Adrenal gland (tissue), 12 donors: Measurements from ENCODE around the gene NRDC. TPM values are rescaled to one million over a fixed set of nuclear protein-coding genes. Genes with fewer than 3 reads are reported as not detected.

ENCODE experiments used
- DNase-seq, 7 donors: peaks; one replicate each; pipeline ENCODE4 v3.0.0-alpha.2; 2019 to 2020
- H3K27ac ChIP-seq, 5 donors: fragments of 200-600 bp; sonication (generic) in 4 of 5; 1 replicate in 3 of 5; 2 replicates in 2 of 5; pipeline versions ENCODE4 v1.5.1 to v1.8.0; 2016 to 2020; ENCODE audit warnings: mild to moderate bottlenecking in 1 of 5
- H3K27me3 ChIP-seq: fragments of 200-600 bp; 2 replicates; pipeline ENCODE4 v1.8.0; 2021
- H3K36me3 ChIP-seq, 2 donors: fragments of 200-600 bp; replicated peaks in 1 of 2; 1 replicate in 1 of 2; 2 replicates in 1 of 2; pipeline versions ENCODE4 v1.5.1 to v1.8.0; 2018 to 2022
- H3K4me1 ChIP-seq, 2 donors: fragments of 200-600 bp; replicated peaks in 1 of 2; 1 replicate in 1 of 2; 2 replicates in 1 of 2; pipeline versions ENCODE4 v1.5.1 to v1.8.0; 2018 to 2021
- H3K4me3 ChIP-seq, 4 donors: fragments of 200-600 bp; sonication (generic) in 3 of 4; one replicate each; pipeline ENCODE4 v1.5.1; 2016 to 2018
- H3K9me3 ChIP-seq, 3 donors: fragments of 200-600 bp; sonication (generic) in 1 of 3; replicated peaks in 1 of 3; 1 replicate in 2 of 3; 2 replicates in 1 of 3; pipeline versions ENCODE4 v1.5.1 to v1.8.0; 2016 to 2021
- CTCF ChIP-seq, 6 experiments: fragments of 450-650 bp in 4 of 6; fragments of 200-600 bp in 2 of 6; sonication (generic) in 1 of 6; IDR thresholded peaks; 1 replicate in 5 of 6; 2 replicates in 1 of 6; pipeline versions ENCODE4 v1.5.1 to v1.8.0; 2016 to 2021; ENCODE audit warnings: antibody characterized with exemption in 6 of 6, mild to moderate bottlenecking in 2 of 6, moderate library complexity in 1 of 6
- POLR2A ChIP-seq, 2 donors: fragments of 450-650 bp; IDR thresholded peaks; one replicate each; pipeline ENCODE4 v1.6.1; 2017; ENCODE audit warnings: antibody characterized with exemption in 2 of 2, mild to moderate bottlenecking in 2 of 2, moderate library complexity in 1 of 2
- WGBS, 4 donors: extraction: QIAGEN DNeasy Blood & Tissue Kit in 2 of 4; methylation state at CpG; one replicate each; pipeline versions ENCODE4 v1.1.5 to v1.1.7; 2013 to 2017; 5-methylcytosine and 5-hydroxymethylcytosine counted together
- intact Hi-C, 2 donors: fragments of 100-400 bp; cut with DNase I; formaldehyde crosslinking; loops; one replicate each; pipeline versions ENCODE4 v1.14.1 to v1.15.0; 2022 to 2023
- polyA plus RNA-seq, 3 donors: library from polyadenylated mRNA; stranded (reverse); fragments of 200-250 nt in 2 of 3; fragments of 350-450 nt in 1 of 3; fragmentation: Illumina TruSeq in 1 of 3; extraction: RNeasy Lipid Tissue Mini Kit (QIAGEN cat#74804) in 1 of 3; gene quantifications; one replicate each; pipeline ENCODE4 v1.2.3, GENCODE V29; 2013 to 2014
- total RNA-seq, 9 donors: library from RNA; depleted of rRNA in 4 of 9; stranded (reverse); fragments of >200 nt in 4 of 9; fragments of 120-200 nt in 1 of 9; fragmentation: NEBNext Ultra II Directional in 1 of 9; extraction: Animal tissue kit (Norgen Biotek cat#: 25700) in 1 of 9; gene quantifications; one replicate each; pipeline versions ENCODE4 v1.1.0 to v1.2.4, GENCODE V29; 2013 to 2023
- donor health status: healthy with polysubstance abuse.
- donor health status: Bipolar disorder and iron deficiency.
- donor health status: DM: yes; HTN: yes; CAD: no.
- donor health status: DM: no; HTN: no; CAD: no.
- donor health status: DM: no; HTN: no; CAD: no.
- donor health status: DM: yes; HTN: yes; CAD: no.

The NRDC gene
- total and polyA plus RNA-seq, 12 donors: 49.5 to 373 (median 119) TPM

DNA sequence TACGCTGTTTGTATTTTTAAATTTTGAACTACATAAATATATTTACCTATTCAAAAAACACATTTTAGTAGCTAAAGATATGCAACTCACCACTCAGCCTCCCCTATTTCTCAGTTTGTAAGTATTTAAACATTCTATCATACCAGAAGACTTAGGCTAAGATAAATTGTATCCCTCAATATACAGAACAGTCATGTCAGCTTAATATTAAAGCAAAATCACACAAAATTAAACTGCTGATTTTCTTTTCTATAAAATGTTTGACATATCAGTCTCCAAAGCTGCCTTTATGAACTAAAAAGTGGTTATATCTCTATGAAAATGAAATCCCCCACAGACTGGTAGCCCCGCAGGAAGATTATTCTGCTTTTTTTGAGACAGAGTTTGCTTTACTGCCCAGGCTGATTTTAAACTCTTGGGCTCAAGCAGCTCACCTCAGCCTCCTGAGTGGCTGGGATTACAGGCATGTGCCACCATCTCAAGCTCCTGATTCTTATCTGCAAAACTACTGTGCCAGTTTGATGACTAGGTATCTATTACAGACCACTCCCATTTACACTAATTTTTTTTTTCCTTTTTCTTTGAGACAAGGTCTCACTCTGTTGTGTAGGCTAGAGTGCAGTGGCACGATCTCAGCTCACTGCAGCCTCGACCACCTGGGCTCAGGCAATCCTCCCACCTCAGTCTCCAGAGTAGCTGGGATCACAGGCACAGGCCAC, 37.6 kb downstream of the NRDC start:
- no peak for DNase-seq
- H3K27ac ChIP-seq: no peak overlapping the region
- TF ChIP-seq CTCF (IDR thresholded peaks at IDR 0.05) (no peak), POLR2A (IDR thresholded peaks at IDR 0.05) (no peak)
- H3K4me3 ChIP-seq: no peak overlapping the region
- H3K36me3 ChIP-seq: peaks cover 0 to 6% of the 10 kb centered on the region in 2 donors
- intact Hi-C loops: no loop called here
- H3K9me3 ChIP-seq: no peaks in the 10 kb centered on the region
- no peaks in the 10 kb centered on the region for H3K27me3 ChIP-seq
- H3K4me1 ChIP-seq: peaks cover 6 to 7% of the 10 kb centered on the region in 2 donors
- 92 to 96% (median 94%) methylated on average over 4 of the region's 4 CpGs for WGBS, 4 donors

DNA sequence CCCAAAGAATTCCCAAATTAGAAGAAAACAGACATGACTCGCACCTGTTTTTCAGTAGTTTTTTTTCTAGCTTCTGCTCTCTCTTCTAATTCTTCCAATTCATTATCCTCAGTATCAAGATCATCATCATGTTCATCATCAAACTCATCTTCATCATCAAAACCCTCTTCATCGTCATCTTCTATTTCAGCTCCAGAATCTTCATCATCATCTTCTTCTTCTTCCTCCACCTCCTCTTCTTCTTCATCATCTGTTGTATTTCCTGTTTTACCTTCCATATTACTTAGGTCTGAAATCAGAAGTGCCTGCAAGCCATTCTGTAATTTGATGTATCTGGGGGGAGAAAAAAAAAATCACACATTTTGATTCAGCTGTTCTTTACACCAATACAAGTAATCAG, 38.3 kb downstream of the NRDC start:
- Histone ChIP-seq H3K4me3 (no peak overlapping the region), H3K36me3 (peaks cover 0 to 6% of the 10 kb centered on the region in 2 donors), H3K27me3 (no peaks in the 10 kb centered on the region), H3K9me3 (no peaks in the 10 kb centered on the region), H3K27ac (no peak overlapping the region), H3K4me1 (peaks cover 4 to 7% of the 10 kb centered on the region in 2 donors)
- 76 to 98% (median 97%) methylated on average over 2 of the region's 2 CpGs for WGBS, 4 donors
- intact Hi-C loops: no loop called here
- DNase-seq: no peak
- no peak for TF ChIP-seq POLR2A (IDR thresholded peaks at IDR 0.05)
- no peak for TF ChIP-seq CTCF (IDR thresholded peaks at IDR 0.05)

GRCh38 chr1:51839094-51839493, 39.4 kb downstream of the NRDC start:
- Histone ChIP-seq H3K4me1 (peaks cover 0 to 3% of the 10 kb centered on the region in 2 donors), H3K27ac (no peak overlapping the region), H3K9me3 (no peaks in the 10 kb centered on the region), H3K27me3 (no peaks in the 10 kb centered on the region), H3K36me3 (peaks cover 0 to 6% of the 10 kb centered on the region in 2 donors), H3K4me3 (no peak overlapping the region)
- DNase-seq: no peak
- 98 to 100% (median 100%) methylated on average over 1 of the region's 1 CpG for WGBS, 4 donors
- intact Hi-C loops: no loop called here
- TF ChIP-seq POLR2A (IDR thresholded peaks at IDR 0.05) (no peak), CTCF (IDR thresholded peaks at IDR 0.05) (no peak)

DNA sequence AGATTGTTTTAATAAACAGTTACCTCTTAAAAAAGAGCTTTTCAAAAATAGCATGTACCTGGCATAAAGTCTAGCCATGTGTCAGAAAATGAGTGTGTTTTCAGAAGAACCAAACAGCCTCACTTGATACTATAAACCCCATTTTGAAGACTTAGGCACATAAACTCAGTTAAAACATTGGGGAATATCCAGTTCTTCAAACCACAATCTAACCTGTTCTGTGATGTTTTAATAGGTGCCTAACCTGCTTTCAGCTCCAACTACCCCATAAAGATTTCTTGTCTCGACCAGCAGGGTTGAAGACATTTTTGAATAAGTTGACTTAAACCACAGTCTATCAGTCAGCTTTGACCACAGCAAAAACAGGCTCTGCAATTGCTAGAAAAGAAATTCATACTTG, 41.3 kb downstream of the NRDC start:
- WGBS, 4 donors: 95 to 100% (median 96%) methylated on average over 1 of the region's 1 CpG
- peaks cover 0 to 13% of the 10 kb centered on the region in 2 donors for H3K36me3 ChIP-seq

More for the DNA sequence above, 41.3 kb downstream of the NRDC start:
- no peaks in the 10 kb centered on the region for H3K9me3 ChIP-seq
- no peaks in the 10 kb centered on the region for H3K27me3 ChIP-seq
- H3K4me3 ChIP-seq: no peak overlapping the region
- TF ChIP-seq CTCF (IDR thresholded peaks at IDR 0.05) (no peak), POLR2A (IDR thresholded peaks at IDR 0.05) (no peak)
- DNase-seq: no peak
- H3K4me1 ChIP-seq: peaks cover 0 to 3% of the 10 kb centered on the region in 2 donors
- no peak overlapping the region for H3K27ac ChIP-seq
- intact Hi-C loops: no loop called here
